ENCODE results near the gene UPF3A.
"Not testable (repeated sequence)": the region's sequence is repeated elsewhere in the genome, so short reads cannot be mapped to it uniquely, and the experiment has no call there.

UPF3A gene

GRCh38 chr13:114328595-114328994 lies 47.2 kb downstream of the UPF3A start:
- H3K4me3 ChIP-seq (ENCODE audit: control insufficient read depth, low read depth, low read length), result no peak overlapping the region
- TF ChIP-seq, protein P1, sequence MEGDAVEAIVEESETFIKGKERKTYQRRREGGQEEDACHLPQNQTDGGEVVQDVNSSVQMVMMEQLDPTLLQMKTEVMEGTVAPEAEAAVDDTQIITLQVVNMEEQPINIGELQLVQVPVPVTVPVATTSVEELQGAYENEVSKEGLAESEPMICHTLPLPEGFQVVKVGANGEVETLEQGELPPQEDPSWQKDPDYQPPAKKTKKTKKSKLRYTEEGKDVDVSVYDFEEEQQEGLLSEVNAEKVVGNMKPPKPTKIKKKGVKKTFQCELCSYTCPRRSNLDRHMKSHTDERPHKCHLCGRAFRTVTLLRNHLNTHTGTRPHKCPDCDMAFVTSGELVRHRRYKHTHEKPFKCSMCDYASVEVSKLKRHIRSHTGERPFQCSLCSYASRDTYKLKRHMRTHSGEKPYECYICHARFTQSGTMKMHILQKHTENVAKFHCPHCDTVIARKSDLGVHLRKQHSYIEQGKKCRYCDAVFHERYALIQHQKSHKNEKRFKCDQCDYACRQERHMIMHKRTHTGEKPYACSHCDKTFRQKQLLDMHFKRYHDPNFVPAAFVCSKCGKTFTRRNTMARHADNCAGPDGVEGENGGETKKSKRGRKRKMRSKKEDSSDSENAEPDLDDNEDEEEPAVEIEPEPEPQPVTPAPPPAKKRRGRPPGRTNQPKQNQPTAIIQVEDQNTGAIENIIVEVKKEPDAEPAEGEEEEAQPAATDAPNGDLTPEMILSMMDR (IDR thresholded peaks at IDR 0.05; ENCODE audit: control insufficient read depth, insufficient read depth, low read depth, low read length, missing control alignments), result no peak
- DNase-seq (ENCODE audit: low read depth), result no peak

- TF ChIP-seq, protein P1 (IDR thresholded peaks at IDR 0.05; ENCODE audit: control insufficient read depth, insufficient read depth, low read depth, low read length, missing control alignments), result no peak
- DNase-seq (ENCODE audit: low read depth), result no peak
- H3K4me3 ChIP-seq (ENCODE audit: control insufficient read depth, low read depth, low read length), result no peak overlapping the region
Measured at GRCh38 chr13:114330086-114330485, 48.7 kb downstream of the UPF3A start.

- not testable (repeated sequence) for H3K4me3 ChIP-seq (ENCODE audit: control insufficient read depth, low read depth, low read length); DNase-seq (ENCODE audit: low read depth)
Measured at GRCh38 chr13:114333881-114334280, 52.5 kb downstream of the UPF3A start.

DNA sequence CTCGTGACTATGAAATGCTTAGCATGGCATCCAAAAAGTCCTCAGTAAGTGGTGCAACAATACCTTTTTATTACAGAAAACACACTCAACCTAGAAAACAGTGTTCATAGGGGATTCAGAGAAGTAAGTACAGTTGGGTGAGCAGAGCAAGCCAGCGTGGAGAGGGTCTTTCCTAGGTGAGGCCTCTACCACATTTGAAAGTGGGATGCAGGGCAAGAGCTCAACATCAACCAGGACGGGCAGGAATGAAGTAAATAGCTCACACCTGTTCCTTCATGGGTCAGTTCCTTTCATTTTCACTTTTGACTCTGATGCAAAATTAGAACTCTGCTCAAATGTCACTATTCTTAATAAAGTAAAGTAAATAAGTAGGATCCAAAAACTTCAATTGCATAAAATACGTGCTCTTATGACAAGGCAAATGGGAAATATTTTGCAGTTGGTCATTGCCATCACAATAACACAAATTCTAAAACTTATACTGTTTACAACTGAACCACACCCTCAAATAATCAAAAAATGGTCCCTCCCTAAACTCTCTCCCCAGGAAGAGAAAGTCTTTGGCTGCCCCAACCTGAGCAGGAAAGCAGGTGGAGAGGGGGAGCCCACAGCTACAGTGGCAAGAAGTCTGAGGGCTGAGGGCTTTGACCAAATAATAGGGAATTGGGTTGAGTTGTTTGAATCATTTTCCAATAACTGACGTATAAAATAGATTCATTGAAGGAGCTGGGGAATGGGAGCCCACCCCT lies 53.1 kb downstream of the UPF3A start:
- H3K4me3 ChIP-seq (ENCODE audit: control insufficient read depth, low read depth, low read length), result no peak overlapping the region
- TF ChIP-seq, protein P1 (IDR thresholded peaks at IDR 0.05; ENCODE audit: control insufficient read depth, insufficient read depth, low read depth, low read length, missing control alignments), result no peak

GRCh38 chr13:114336457-114336856 lies 55.1 kb downstream of the UPF3A start:
- not testable (repeated sequence) for H3K4me3 ChIP-seq (ENCODE audit: control insufficient read depth, low read depth, low read length); DNase-seq (ENCODE audit: low read depth)

More for the DNA sequence above, 53.1 kb downstream of the UPF3A start:
- no peak for DNase-seq (ENCODE audit: low read depth)

GRCh38 chr13:114338959-114339358 lies 57.6 kb downstream of the UPF3A start:
- H3K4me3 ChIP-seq (ENCODE audit: control insufficient read depth, low read depth, low read length), result no peak overlapping the region
- TF ChIP-seq, protein P1 (IDR thresholded peaks at IDR 0.05; ENCODE audit: control insufficient read depth, insufficient read depth, low read depth, low read length, missing control alignments), result no peak
- no peak for DNase-seq (ENCODE audit: low read depth)

DNA sequence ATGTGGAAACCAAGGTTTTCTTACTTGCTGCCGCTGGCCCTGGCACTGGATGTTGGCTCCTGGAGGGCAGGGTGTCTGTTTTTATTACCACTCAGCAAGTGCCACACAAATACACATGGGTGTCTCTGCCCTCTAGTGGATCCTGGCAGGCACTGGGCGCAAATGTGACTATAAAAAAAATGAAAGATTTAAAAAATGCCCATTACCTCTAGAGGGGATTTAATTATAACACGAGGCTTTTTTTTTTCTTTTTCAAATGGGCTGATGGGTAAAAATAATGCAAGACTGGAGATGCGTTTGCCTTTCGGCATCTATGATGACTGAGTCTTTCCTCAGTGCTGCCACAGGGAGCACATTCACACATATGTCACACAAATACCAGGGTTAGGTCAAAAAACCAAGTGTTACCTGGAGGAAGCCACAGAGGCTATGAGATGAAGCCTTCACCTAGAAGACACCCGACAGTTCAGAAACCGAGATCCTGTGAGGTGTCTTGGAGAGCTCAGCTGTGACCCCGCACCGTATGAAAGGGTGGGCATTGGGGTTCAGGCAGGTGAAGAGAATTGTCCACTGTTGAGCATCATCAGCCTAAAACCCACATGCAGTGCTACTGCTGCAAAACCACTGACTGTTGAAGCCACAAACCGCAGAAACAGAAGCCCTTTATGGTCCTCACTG lies 58.6 kb downstream of the UPF3A start:
- H3K4me3 ChIP-seq (ENCODE audit: control insufficient read depth, low read depth, low read length), result no peak overlapping the region
- TF ChIP-seq, protein P1 (IDR thresholded peaks at IDR 0.05; ENCODE audit: control insufficient read depth, insufficient read depth, low read depth, low read length, missing control alignments), result peak; percentile 78
- DNase-seq (ENCODE audit: low read depth), result no peak
